IMR-90 (cell line): ENCODE measurements around the gene ARL4A. TPM values are rescaled to one million over a fixed set of nuclear protein-coding genes. Genes with fewer than 3 reads are reported as not detected.

Experiments
- ATAC-seq: fragments of 200-7000 bp; cut with Tn5 transposase; 2 replicates; pipeline ENCODE4 v1.9.1; 2020; ENCODE audit warnings: low read depth, mild to moderate bottlenecking, moderate library complexity
- BruUV-seq: library from RNA; stranded (reverse); fragments of 400-500 nt; replicated peaks from 2 replicates; lab custom pipeline; 2021; lab: Mats Ljungman, UMichigan
- CTCF ChIA-PET: fragments of 300-600 bp; formaldehyde crosslinking; extraction: SDS; loops from one replicate; lab custom pipeline; 2021; ENCODE audit warnings: antibody characterized with exemption; lab: Yijun Ruan, JAX
- POLR2A ChIA-PET: fragments of 300-600 bp; sonication (Branson Sonifier 250); formaldehyde crosslinking; loops from one replicate; lab custom pipeline; 2022; ENCODE audit warnings: antibody characterized with exemption; ENCODE audit not compliant: unreplicated experiment; lab: Charles Lee
- DNase-seq: peaks from one replicate; pipeline ENCODE4 v3.0.0; 2013
- H2AFZ ChIP-seq: replicated peaks from 2 replicates; pipeline ENCODE3; 2013; ENCODE audit warnings: low read length, mild to moderate bottlenecking; ENCODE audit not compliant: poor library complexity
- H2AK5ac ChIP-seq: 2 replicates; pipeline ENCODE4 v1.6.1; 2013; ENCODE audit warnings: low read depth, low read length, inconsistent platforms
- H2AK9ac ChIP-seq: replicated peaks from 2 replicates; pipeline ENCODE3; 2013; ENCODE audit warnings: mild to moderate bottlenecking, low read depth, low read length, moderate library complexity; ENCODE audit not compliant: poor library complexity
- H2BK120ac ChIP-seq: 2 replicates; pipeline ENCODE4 v1.6.1; 2013; ENCODE audit warnings: low read depth, low read length, inconsistent platforms
- H2BK15ac ChIP-seq: 3 replicates; pipeline ENCODE4 v1.6.1; 2013; ENCODE audit warnings: low read depth, low read length, inconsistent platforms
- H2BK20ac ChIP-seq: 2 replicates; pipeline ENCODE4 v1.6.1; 2013; ENCODE audit warnings: low read depth, mild to moderate bottlenecking, inconsistent platforms, low read length, moderate library complexity
- H2BK5ac ChIP-seq: 2 replicates; pipeline ENCODE4 v1.6.1; 2013; ENCODE audit warnings: mild to moderate bottlenecking, low read depth, low read length, inconsistent platforms; ENCODE audit not compliant: poor library complexity, severe bottlenecking
- H3K14ac ChIP-seq: replicated peaks from 2 replicates; pipeline ENCODE4 v1.6.1; 2013; ENCODE audit warnings: low read depth, low read length, inconsistent platforms
- H3K18ac ChIP-seq: 2 replicates; pipeline ENCODE4 v1.6.1; 2013; ENCODE audit warnings: low read depth, low read length, control low read depth
- H3K23ac ChIP-seq: 2 replicates; pipeline ENCODE4 v1.6.1; 2013; ENCODE audit warnings: low read depth, low read length, inconsistent platforms
- H3K27ac ChIP-seq: 2 replicates; pipeline ENCODE4 v1.5.1; 2013; ENCODE audit warnings: mild to moderate bottlenecking, control low read depth, low read length; ENCODE audit not compliant: insufficient read depth
- H3K27me3 ChIP-seq: 2 replicates; pipeline ENCODE4 v1.6.1; 2013; ENCODE audit warnings: low read length; ENCODE audit not compliant: control insufficient read depth, insufficient read depth
- H3K36me3 ChIP-seq: 2 replicates; pipeline ENCODE4 v1.6.1; 2013; ENCODE audit warnings: low read length, mixed read lengths; ENCODE audit not compliant: control insufficient read depth, insufficient read depth
- H3K4ac ChIP-seq: 2 replicates; pipeline ENCODE4 v1.6.1; 2013; ENCODE audit warnings: low read depth, low read length, inconsistent platforms
- H3K4me1 ChIP-seq: 2 replicates; pipeline ENCODE4 v1.6.1; 2013; ENCODE audit warnings: low read length, mixed read lengths; ENCODE audit not compliant: control insufficient read depth, insufficient read depth
- H3K4me2 ChIP-seq: 2 replicates; pipeline ENCODE4 v1.6.1; 2013; ENCODE audit warnings: low read depth, mild to moderate bottlenecking, control low read depth, low read length, moderate library complexity
- H3K4me3 ChIP-seq: 2 replicates; pipeline ENCODE4 v1.5.1; 2013; ENCODE audit warnings: low read depth, mild to moderate bottlenecking, control low read depth, low read length, moderate library complexity; ENCODE audit not compliant: insufficient read depth
- H3K56ac ChIP-seq: 2 replicates; pipeline ENCODE4 v1.6.1; 2013; ENCODE audit warnings: low read length, inconsistent platforms; ENCODE audit not compliant: insufficient read depth; ENCODE audit errors: extremely low read depth
- H3K79me1 ChIP-seq, 2 experiments: 2 replicates each; pipeline ENCODE4 v1.6.1; 2013; ENCODE audit warnings: low read length in 2 of 2, inconsistent platforms in 1 of 2, low read depth in 1 of 2
- H3K9ac ChIP-seq: 2 replicates; pipeline ENCODE4 v1.6.1; 2013; ENCODE audit warnings: low read depth, low read length, control low read depth
- H3K9me1 ChIP-seq: 2 replicates; pipeline ENCODE4 v1.6.1; 2013; ENCODE audit warnings: low read length, inconsistent platforms; ENCODE audit not compliant: insufficient read depth
- H3K9me3 ChIP-seq: 2 replicates; pipeline ENCODE4 v1.6.1; 2013; ENCODE audit warnings: low read length; ENCODE audit not compliant: control insufficient read depth, insufficient read depth
- H4K20me1 ChIP-seq: 2 replicates; pipeline ENCODE4 v1.6.1; 2013; ENCODE audit warnings: low read length, inconsistent platforms; ENCODE audit not compliant: insufficient read depth
- H4K5ac ChIP-seq: 2 replicates; pipeline ENCODE4 v1.6.1; 2013; ENCODE audit warnings: mild to moderate bottlenecking, low read depth, low read length, control low read depth
- H4K8ac ChIP-seq, 2 experiments: 2 replicates each; pipeline ENCODE4 v1.6.1; 2013; ENCODE audit warnings: low read depth in 2 of 2, low read length in 2 of 2, control low read depth in 1 of 2, inconsistent platforms in 1 of 2
- H4K91ac ChIP-seq: 2 replicates; pipeline ENCODE4 v1.6.1; 2013; ENCODE audit warnings: low read depth, low read length, inconsistent platforms; ENCODE audit not compliant: insufficient read depth
- BHLHE40 ChIP-seq: fragments of 150-350 bp; IDR thresholded peaks from 2 replicates; pipeline ENCODE4 v1.6.1; 2016; ENCODE audit warnings: mild to moderate bottlenecking, low read depth, low read length
- CEBPB ChIP-seq: IDR thresholded peaks from 2 replicates; pipeline ENCODE4 v1.6.1; 2012; ENCODE audit warnings: low read depth, low read length, improper control_type of control experiment
- MAZ ChIP-seq: IDR thresholded peaks from 2 replicates; pipeline ENCODE4 v1.6.1; 2012; ENCODE audit warnings: low read depth, mild to moderate bottlenecking, low read length, improper control_type of control experiment, moderate library complexity, borderline replicate concordance
- MXI1 ChIP-seq: IDR thresholded peaks from 2 replicates; pipeline ENCODE4 v1.6.1; 2012; ENCODE audit warnings: low read depth, mild to moderate bottlenecking, low read length, moderate library complexity, borderline replicate concordance
- NFE2L2 ChIP-seq: fragments of 150-350 bp; IDR thresholded peaks from 2 replicates; pipeline ENCODE4 v1.6.1; 2016; ENCODE audit warnings: low read depth, mild to moderate bottlenecking, low read length
- POLR2A ChIP-seq: IDR thresholded peaks from 2 replicates; pipeline ENCODE4 v1.6.1; 2012; ENCODE audit warnings: mild to moderate bottlenecking, low read depth, low read length
- RCOR1 ChIP-seq: IDR thresholded peaks from 2 replicates; pipeline ENCODE4 v1.6.1; 2012; ENCODE audit warnings: mild to moderate bottlenecking, low read length, improper control_type of control experiment; ENCODE audit not compliant: insufficient replicate concordance
- RFX5 ChIP-seq: IDR thresholded peaks from 2 replicates; pipeline ENCODE4 v1.8.0; 2012; ENCODE audit warnings: low read depth, mild to moderate bottlenecking, low read length, moderate library complexity
- SMC3 ChIP-seq: fragments of 150-350 bp; IDR thresholded peaks from 2 replicates; pipeline ENCODE4 v1.6.1; 2016; ENCODE audit warnings: low read depth, mild to moderate bottlenecking, antibody characterized with exemption, low read length, moderate library complexity
- WGBS, 2 experiments: methylation state at CpG; one replicate each; pipeline versions ENCODE4 v1.1.5 to v1.1.7; 2013; ENCODE audit warnings: missing lambda C conversion rate in 2 of 2; ENCODE audit not compliant: insufficient read length in 1 of 2; ENCODE audit errors: extremely low coverage in 2 of 2; 5-methylcytosine and 5-hydroxymethylcytosine counted together
- dilution Hi-C: fragments of 300-500 bp; cut with HindIII; formaldehyde crosslinking; loops from one replicate; pipeline ENCODE4 v1.14.3; 2018; ENCODE audit warnings: low sequenced_read_pairs; ENCODE audit not compliant: unreplicated experiment
- in situ Hi-C: fragments of 300-500 bp; cut with MboI; formaldehyde crosslinking; loops from 3 replicates; pipeline ENCODE4 v1.14.3; 2019; ENCODE audit warnings: low sequenced_read_pairs, inconsistent platforms, mixed read lengths
- intact Hi-C: fragments of 100-400 bp; cut with micrococcal nuclease; formaldehyde crosslinking; loops from 2 replicates; pipeline ENCODE4 v1.10.0; 2022
- polyA plus RNA-seq, 3 experiments: library from polyadenylated mRNA; depleted of rRNA; stranded (reverse); fragments of >200 nt; gene quantifications; 2 replicates each; pipeline ENCODE4 v1.2.3, GENCODE V29; 2012; ENCODE audit warnings: low replicate concordance in 1 of 3
- total RNA-seq: library from RNA; depleted of rRNA; stranded (reverse); fragments of >200 nt; gene quantifications from 2 replicates; pipeline ENCODE4 v1.2.3, GENCODE V29; 2012
- TF ChIP-seq, protein P1 (sequence below): conservative IDR thresholded peaks from 2 replicates; pipeline ENCODE4 v1.5.1; 2012; ENCODE audit warnings: mild to moderate bottlenecking, low read depth, low read length, improper control_type of control experiment
- TF ChIP-seq, protein P2 (sequence below): fragments of 150-350 bp; IDR thresholded peaks from 2 replicates; pipeline ENCODE4 v1.6.1; 2016; ENCODE audit warnings: low read depth, mild to moderate bottlenecking, low read length, moderate library complexity, borderline replicate concordance
- TF ChIP-seq, protein P3 (sequence below): fragments of 150-350 bp; IDR thresholded peaks from 2 replicates; pipeline ENCODE4 v1.6.1; 2017; ENCODE audit warnings: mild to moderate bottlenecking, antibody characterized with exemption, low read length, low read depth

Gene ARL4A
- total and polyA plus RNA-seq, 2 of the 4 experiments (the other 2 are of a cell fraction): 13.7 to 22.4 TPM

DNA sequence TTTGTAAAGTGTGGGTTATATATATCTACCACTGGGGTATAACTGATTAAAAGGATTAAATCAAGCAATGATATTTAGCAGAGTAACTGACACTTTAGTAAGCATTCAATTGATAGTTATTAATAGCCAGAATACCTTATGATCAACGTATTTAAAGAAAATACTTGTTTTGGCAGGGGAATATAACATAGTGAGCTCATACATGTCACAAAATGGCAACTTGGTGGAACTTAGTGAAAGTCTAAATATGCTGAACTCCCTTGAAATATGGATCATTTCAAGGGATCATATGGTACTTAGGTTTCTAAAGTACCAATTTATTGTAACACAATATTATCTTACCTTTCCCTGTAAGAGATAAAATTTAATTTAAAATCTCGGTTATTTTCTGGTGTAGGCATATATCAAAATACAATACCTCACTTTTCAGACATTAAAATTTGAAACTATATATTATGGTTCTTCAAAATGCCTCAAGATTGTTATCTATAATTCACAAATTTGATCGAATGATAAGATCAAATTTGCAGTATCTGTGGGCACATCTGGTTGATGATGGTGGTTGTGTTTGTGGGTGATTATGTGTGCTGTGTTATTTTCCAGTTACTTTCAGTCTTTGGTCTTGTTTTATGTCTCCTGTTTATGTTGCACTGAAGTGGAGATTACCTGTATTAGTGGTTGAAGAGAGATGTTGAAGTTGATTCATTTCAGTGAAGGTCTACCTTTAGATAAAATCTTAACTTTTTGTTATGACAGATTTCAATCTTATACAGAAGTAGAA lies 5.2 kb downstream of the ARL4A start:
- Histone ChIP-seq H3K27ac (no peak overlapping the region), H2AK9ac (no peak overlapping the region), H2BK15ac (no peak overlapping the region), H3K14ac (no peak overlapping the region), H3K56ac (no peak overlapping the region), H3K79me1 (peaks cover 9 to 21% of the 10 kb centered on the region in 2 experiments), H2BK20ac (no peak overlapping the region), H2AFZ (no peak overlapping the region), H3K4me3 (no peak overlapping the region), H3K9ac (no peak overlapping the region), H2AK5ac (no peak overlapping the region), H3K9me3 (no peaks in the 10 kb centered on the region), H3K9me1 (no peaks in the 10 kb centered on the region), H3K4me2 (no peak overlapping the region), H3K4ac (no peak overlapping the region), H3K27me3 (no peaks in the 10 kb centered on the region), H3K36me3 (no peaks in the 10 kb centered on the region), H2BK5ac (no peak overlapping the region), H4K91ac (no peak overlapping the region), H4K5ac (no peak overlapping the region), H4K20me1 (no peaks in the 10 kb centered on the region), H2BK120ac (no peak overlapping the region), H4K8ac (no peak overlapping the region), H3K18ac (no peak overlapping the region), H3K4me1 (no peaks in the 10 kb centered on the region), H3K23ac (no peak overlapping the region)
- POLR2A ChIA-PET: no interaction called here
- no CpG with 5 or more reads among the region's 3 CpGs for WGBS, 2 experiments
- TF ChIP-seq MXI1 (no peak), RFX5 (no peak), NFE2L2 (no peak), RCOR1 (no peak), POLR2A (no peak), BHLHE40 (no peak), MAZ (no peak), SMC3 (no peak), CEBPB (no peak)
- TF ChIP-seq, protein P1, sequence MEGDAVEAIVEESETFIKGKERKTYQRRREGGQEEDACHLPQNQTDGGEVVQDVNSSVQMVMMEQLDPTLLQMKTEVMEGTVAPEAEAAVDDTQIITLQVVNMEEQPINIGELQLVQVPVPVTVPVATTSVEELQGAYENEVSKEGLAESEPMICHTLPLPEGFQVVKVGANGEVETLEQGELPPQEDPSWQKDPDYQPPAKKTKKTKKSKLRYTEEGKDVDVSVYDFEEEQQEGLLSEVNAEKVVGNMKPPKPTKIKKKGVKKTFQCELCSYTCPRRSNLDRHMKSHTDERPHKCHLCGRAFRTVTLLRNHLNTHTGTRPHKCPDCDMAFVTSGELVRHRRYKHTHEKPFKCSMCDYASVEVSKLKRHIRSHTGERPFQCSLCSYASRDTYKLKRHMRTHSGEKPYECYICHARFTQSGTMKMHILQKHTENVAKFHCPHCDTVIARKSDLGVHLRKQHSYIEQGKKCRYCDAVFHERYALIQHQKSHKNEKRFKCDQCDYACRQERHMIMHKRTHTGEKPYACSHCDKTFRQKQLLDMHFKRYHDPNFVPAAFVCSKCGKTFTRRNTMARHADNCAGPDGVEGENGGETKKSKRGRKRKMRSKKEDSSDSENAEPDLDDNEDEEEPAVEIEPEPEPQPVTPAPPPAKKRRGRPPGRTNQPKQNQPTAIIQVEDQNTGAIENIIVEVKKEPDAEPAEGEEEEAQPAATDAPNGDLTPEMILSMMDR: no peak
- TF ChIP-seq, protein P2, sequence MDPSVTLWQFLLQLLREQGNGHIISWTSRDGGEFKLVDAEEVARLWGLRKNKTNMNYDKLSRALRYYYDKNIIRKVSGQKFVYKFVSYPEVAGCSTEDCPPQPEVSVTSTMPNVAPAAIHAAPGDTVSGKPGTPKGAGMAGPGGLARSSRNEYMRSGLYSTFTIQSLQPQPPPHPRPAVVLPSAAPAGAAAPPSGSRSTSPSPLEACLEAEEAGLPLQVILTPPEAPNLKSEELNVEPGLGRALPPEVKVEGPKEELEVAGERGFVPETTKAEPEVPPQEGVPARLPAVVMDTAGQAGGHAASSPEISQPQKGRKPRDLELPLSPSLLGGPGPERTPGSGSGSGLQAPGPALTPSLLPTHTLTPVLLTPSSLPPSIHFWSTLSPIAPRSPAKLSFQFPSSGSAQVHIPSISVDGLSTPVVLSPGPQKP: no peak
- TF ChIP-seq, protein P3, sequence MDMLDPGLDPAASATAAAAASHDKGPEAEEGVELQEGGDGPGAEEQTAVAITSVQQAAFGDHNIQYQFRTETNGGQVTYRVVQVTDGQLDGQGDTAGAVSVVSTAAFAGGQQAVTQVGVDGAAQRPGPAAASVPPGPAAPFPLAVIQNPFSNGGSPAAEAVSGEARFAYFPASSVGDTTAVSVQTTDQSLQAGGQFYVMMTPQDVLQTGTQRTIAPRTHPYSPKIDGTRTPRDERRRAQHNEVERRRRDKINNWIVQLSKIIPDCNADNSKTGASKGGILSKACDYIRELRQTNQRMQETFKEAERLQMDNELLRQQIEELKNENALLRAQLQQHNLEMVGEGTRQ: no peak
- CTCF ChIA-PET: no interaction called here
- dilution Hi-C loops (no loop called here), in situ Hi-C loops (loop anchor here (25.0 kb wide), 1 partner anchor 420 kb away; no protein-coding TSS in a partner anchor), intact Hi-C loops (no loop called here)
- ATAC-seq: no peak
- DNase-seq: no peak
- no TSS peak for BruUV-seq
